GM10248 (cell line): Measurements from ENCODE around the gene OSBPL10.

Experiments used
- CTCF ChIA-PET: fragments of 300-600 bp; sonication (Branson Sonifier 250); formaldehyde crosslinking; extraction: SDS; loops from one replicate; lab custom pipeline; 2021; ENCODE audit warnings: antibody characterized with exemption; lab: Yijun Ruan, JAX
- POLR2A ChIA-PET: fragments of 350-650 bp; sonication (Branson Sonifier 250); formaldehyde crosslinking; extraction: SDS; loops from one replicate; lab custom pipeline; 2020; ENCODE audit warnings: antibody characterized with exemption; lab: Yijun Ruan, JAX
- DNase-seq: peaks from one replicate; pipeline ENCODE4 v3.0.0; 2012; ENCODE audit errors: extremely low spot score
- TF ChIP-seq, protein P1 (sequence below): IDR thresholded peaks from 2 replicates; pipeline ENCODE4 v1.5.1; 2012; ENCODE audit warnings: mild to moderate bottlenecking, low read depth; ENCODE audit errors: extremely low read depth, missing control alignments, control extremely low read depth

The OSBPL10 gene

GRCh38 chr3:31955581-31955980 is 25.5 kb downstream of the OSBPL10 start:
- ChIA-PET CTCF (no interaction called here), POLR2A (no interaction called here)
- TF ChIP-seq, protein P1, sequence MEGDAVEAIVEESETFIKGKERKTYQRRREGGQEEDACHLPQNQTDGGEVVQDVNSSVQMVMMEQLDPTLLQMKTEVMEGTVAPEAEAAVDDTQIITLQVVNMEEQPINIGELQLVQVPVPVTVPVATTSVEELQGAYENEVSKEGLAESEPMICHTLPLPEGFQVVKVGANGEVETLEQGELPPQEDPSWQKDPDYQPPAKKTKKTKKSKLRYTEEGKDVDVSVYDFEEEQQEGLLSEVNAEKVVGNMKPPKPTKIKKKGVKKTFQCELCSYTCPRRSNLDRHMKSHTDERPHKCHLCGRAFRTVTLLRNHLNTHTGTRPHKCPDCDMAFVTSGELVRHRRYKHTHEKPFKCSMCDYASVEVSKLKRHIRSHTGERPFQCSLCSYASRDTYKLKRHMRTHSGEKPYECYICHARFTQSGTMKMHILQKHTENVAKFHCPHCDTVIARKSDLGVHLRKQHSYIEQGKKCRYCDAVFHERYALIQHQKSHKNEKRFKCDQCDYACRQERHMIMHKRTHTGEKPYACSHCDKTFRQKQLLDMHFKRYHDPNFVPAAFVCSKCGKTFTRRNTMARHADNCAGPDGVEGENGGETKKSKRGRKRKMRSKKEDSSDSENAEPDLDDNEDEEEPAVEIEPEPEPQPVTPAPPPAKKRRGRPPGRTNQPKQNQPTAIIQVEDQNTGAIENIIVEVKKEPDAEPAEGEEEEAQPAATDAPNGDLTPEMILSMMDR, result no peak
- no peak for DNase-seq

DNA sequence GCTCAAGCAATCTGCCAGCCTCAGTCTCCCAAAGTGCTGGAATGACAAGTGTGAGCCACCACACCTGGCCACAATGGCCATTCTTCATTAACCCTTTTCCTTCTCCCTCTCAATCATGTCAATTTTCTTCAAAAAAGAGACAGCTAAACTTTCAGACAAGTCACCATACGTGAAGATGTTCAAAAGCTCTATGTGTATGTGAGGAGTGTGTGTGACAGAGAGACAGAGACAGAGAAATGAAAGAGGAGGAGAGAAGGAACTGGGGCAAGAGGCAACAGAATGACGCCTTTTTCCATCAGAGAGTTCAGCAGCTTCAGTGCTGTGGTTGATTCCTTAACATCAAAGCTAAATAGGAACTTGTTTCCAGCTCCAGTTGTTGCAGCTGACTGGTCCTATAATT is 27.4 kb downstream of the OSBPL10 start:
- CTCF ChIA-PET, result no interaction called here
- POLR2A ChIA-PET, result no interaction called here
- TF ChIP-seq, protein P1, result no peak
- no peak for DNase-seq

DNA sequence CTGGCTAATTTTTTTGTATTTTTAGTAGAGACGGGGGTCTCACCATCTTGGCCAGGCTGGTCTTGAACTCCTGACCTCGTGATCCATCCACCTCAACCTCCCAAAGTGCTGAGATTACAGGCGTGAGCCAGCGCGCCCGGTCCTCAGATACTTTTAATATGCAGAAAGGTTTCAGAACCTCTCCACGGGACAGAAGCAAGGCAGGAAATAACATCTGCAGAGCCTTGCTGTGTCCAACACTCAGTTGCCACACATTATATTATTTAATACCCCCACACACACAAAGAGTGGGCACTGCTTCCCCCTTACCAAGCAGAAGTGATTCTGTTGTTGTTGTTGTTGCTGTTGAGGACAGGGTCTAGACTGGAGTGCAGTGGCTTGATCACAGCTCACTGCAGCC is 28.0 kb downstream of the OSBPL10 start:
- POLR2A ChIA-PET, result no interaction called here
- CTCF ChIA-PET, result no interaction called here

GRCh38 chr3:31952205-31952604 is 28.9 kb downstream of the OSBPL10 start:
- DNase-seq, result peak; percentile 41
- CTCF ChIA-PET, result interaction anchor here (1.3 kb wide), 2 partner anchors 8 to 32 kb away, joined by 3 to 5 read pairs; no protein-coding TSS in a partner anchor
- TF ChIP-seq, protein P1, result no peak
- POLR2A ChIA-PET, result no interaction called here

More for the DNA sequence above, 28.0 kb downstream of the OSBPL10 start:
- TF ChIP-seq, protein P1, result no peak
- no peak for DNase-seq

DNA sequence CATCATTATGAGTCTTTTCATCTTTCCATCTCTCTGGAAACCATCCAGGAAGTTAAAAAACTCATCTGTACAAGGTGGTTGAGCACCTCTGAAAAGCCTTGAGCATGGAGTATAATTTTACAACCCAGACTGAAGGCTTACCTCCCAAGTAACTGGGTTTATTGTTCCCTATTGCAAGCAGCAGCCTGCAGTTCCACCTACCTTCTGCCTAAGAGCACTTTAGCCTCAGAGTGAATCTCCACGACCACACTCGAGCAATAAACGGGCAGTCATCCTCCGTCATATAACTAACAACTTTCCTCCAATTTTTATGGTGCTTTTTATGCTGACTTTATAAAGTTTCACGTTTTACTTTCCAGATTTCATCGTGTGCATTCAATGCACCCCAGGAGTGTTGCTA is 32.8 kb downstream of the OSBPL10 start:
- ChIA-PET CTCF (no interaction called here), POLR2A (no interaction called here)
- DNase-seq, result no peak
- TF ChIP-seq, protein P1, result no peak

DNA sequence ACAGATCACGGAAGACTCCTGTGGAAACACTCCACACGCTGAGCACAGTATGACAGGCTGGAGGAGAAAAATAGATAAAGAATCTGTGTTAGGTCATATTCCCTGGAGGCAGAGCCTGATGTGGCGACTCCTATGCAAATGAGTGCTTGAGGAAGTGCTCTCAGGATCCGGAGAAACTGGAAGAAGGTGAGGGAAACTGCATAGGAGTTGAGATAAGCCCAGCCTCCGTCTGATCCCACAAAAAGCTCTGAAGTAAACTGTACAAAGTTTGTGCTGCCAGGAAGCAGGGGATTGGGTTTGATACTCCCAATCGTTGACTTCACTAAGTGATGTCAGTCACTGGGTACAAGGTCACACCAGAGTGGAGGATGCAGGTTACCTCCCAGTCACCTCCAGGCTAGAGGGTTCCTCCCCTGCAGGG is 33.4 kb downstream of the OSBPL10 start:
- ChIA-PET CTCF (interaction anchor here (1.3 kb wide), 1 partner anchor 31 kb away, joined by 4 read pairs; no protein-coding TSS in a partner anchor), POLR2A (no interaction called here)
- DNase-seq, result no peak
- TF ChIP-seq, protein P1, result no peak
